Esophagus squamous epithelium (tissue), 5 donors: ENCODE data around the gene IKZF5. TPM values are rescaled to one million over a fixed set of nuclear protein-coding genes. Genes with fewer than 3 reads are reported as not detected.
A peak's percentile ranks its signal among the peaks of the same experiment; 100 is the strongest.

ENCODE experiments used
- DNase-seq: peaks from one replicate; lab custom pipeline; 2025; lab: John Stamatoyannopoulos, UW
- H3K27ac ChIP-seq, 4 donors: fragments of 200-600 bp; sonication (generic); one replicate each; pipeline ENCODE4 v1.5.1; 2016 to 2019; ENCODE audit warnings: mild to moderate bottlenecking in 1 of 4
- H3K27me3 ChIP-seq, 4 donors: fragments of 200-600 bp; sonication (generic); 1 replicate in 3 of 4; 2 replicates in 1 of 4; pipeline versions ENCODE4 v1.5.1 to v1.6.0; 2017 to 2021; ENCODE audit warnings: antibody characterized with exemption in 1 of 4
- H3K36me3 ChIP-seq, 3 donors: fragments of 200-600 bp; sonication (generic); one replicate each; pipeline ENCODE4 v1.5.1; 2016 to 2019
- H3K4me1 ChIP-seq, 3 donors: fragments of 200-600 bp; sonication (generic); one replicate each; pipeline ENCODE4 v1.5.1; 2017 to 2019
- H3K4me3 ChIP-seq, 4 donors: fragments of 200-600 bp; sonication (generic); 1 replicate in 3 of 4; 2 replicates in 1 of 4; pipeline ENCODE4 v1.5.1; 2016 to 2019; ENCODE audit warnings: mild to moderate bottlenecking in 2 of 4, moderate library complexity in 1 of 4
- H3K9me3 ChIP-seq, 3 donors: fragments of 200-600 bp; sonication (generic); one replicate each; pipeline ENCODE4 v1.5.1; 2016 to 2019
- CTCF ChIP-seq, 6 experiments: fragments of 450-650 bp in 4 of 6; fragments of 200-600 bp in 2 of 6; sonication (generic) in 2 of 6; IDR thresholded peaks; one replicate each; pipeline ENCODE4 v1.5.1; 2016 to 2019; ENCODE audit warnings: antibody characterized with exemption in 6 of 6, mild to moderate bottlenecking in 4 of 6, moderate library complexity in 4 of 6
- POLR2A ChIP-seq, 4 donors: fragments of 450-650 bp; IDR thresholded peaks; one replicate each; pipeline ENCODE4 v1.6.1; 2017; ENCODE audit warnings: antibody characterized with exemption in 4 of 4, mild to moderate bottlenecking in 4 of 4, moderate library complexity in 3 of 4
- WGBS, 2 donors: methylation state at CpG; one replicate each; pipeline ENCODE4 v1.1.5; 2018; 5-methylcytosine and 5-hydroxymethylcytosine counted together
- intact Hi-C: fragments of 100-400 bp; cut with DNase I; formaldehyde crosslinking; loops from one replicate; pipeline ENCODE4 v1.15.0; 2022
- total RNA-seq, 4 donors: library from RNA; depleted of rRNA; stranded (reverse); fragments of >200 nt; gene quantifications; one replicate each; pipeline ENCODE4 v1.1.0, GENCODE V29; 2016
- donor health status: DM: yes; HTN: yes; CAD: no.

Gene IKZF5
- total RNA-seq, 4 donors from 2014 or later: 2.9 to 12.0 (median 5.7) TPM

GRCh38 chr10:122986335-122986734 lies 22.3 kb downstream of the IKZF5 start:
- Histone ChIP-seq H3K36me3 (peaks cover 0 to under 1% (median 0%) of the 10 kb centered on the region in 3 donors), H3K4me1 (peaks cover 0 to 5% (median 0%) of the 10 kb centered on the region in 3 donors), H3K9me3 (no peaks in the 10 kb centered on the region), H3K27ac (no peak overlapping the region), H3K4me3 (no peak overlapping the region), H3K27me3 (no peaks in the 10 kb centered on the region)
- DNase-seq: no peak
- TF ChIP-seq CTCF (IDR thresholded peaks at IDR 0.05) (no peak), POLR2A (IDR thresholded peaks at IDR 0.05) (no peak)
- intact Hi-C loops: no loop called here
- WGBS, 2 donors: 70 to 77% methylated on average over 6 of the region's 6 CpGs

GRCh38 chr10:122984708-122985107 lies 23.9 kb downstream of the IKZF5 start:
- TF ChIP-seq POLR2A (IDR thresholded peaks at IDR 0.05): no peak
- TF ChIP-seq CTCF (IDR thresholded peaks at IDR 0.05): no peak
- Histone ChIP-seq H3K9me3 (no peaks in the 10 kb centered on the region), H3K27me3 (no peaks in the 10 kb centered on the region), H3K36me3 (no peaks in the 10 kb centered on the region), H3K4me1 (peaks cover 4 to 17% (median 6%) of the 10 kb centered on the region in 3 donors), H3K27ac (no peak overlapping the region), H3K4me3 (no peak overlapping the region)
- intact Hi-C loops: no loop called here
- no peak for DNase-seq
- 91 to 93% methylated on average over 2 of the region's 2 CpGs for WGBS, 2 donors

DNA sequence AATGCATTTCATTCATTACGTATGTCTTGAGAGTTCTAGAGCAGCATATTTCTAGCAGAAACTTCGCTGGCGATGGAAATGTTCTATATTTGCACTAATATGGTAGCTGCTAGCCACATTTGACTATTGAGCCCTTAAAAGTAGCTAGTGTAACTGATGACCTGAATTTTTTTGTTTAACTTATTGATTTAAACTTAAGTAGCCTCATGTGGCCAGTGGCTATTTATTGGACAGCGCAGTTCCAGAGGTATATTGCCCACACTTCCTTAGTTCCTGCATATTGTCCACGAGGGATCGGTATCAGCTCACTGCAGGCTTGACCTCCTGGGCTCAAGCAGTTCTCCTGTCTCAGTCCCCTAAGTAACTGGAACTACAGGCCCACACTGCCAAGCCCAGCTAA lies 24.7 kb downstream of the IKZF5 start:
- no peak for DNase-seq
- Histone ChIP-seq H3K4me3 (no peak overlapping the region), H3K27me3 (no peaks in the 10 kb centered on the region), H3K36me3 (no peaks in the 10 kb centered on the region), H3K4me1 (peaks cover 7 to 22% (median 8%) of the 10 kb centered on the region in 3 donors), H3K9me3 (no peaks in the 10 kb centered on the region), H3K27ac (no peak overlapping the region)
- WGBS, 2 donors: 96 to 98% methylated on average over 6 of the region's 6 CpGs
- no peak for TF ChIP-seq CTCF (IDR thresholded peaks at IDR 0.05)
- TF ChIP-seq POLR2A (IDR thresholded peaks at IDR 0.05): no peak
- intact Hi-C loops: no loop called here

GRCh38 chr10:122981066-122981464 lies 27.5 kb downstream of the IKZF5 start:
- peak overlapping the region in 2 of 4 donors; percentile 89 to 98 for H3K27ac ChIP-seq
- intact Hi-C loops: no loop called here
- H3K27me3 ChIP-seq: no peaks in the 10 kb centered on the region
- peak overlapping the region; percentile 58 to 85 (median 80) for H3K4me3 ChIP-seq
- TF ChIP-seq CTCF (IDR thresholded peaks at IDR 0.05) (peak in 4 of 6 experiments; percentile 30 to 43 (median 32)), POLR2A (IDR thresholded peaks at IDR 0.05) (no peak)
- H3K36me3 ChIP-seq: no peaks in the 10 kb centered on the region
- no peak for DNase-seq
- no peaks in the 10 kb centered on the region for H3K9me3 ChIP-seq
- H3K4me1 ChIP-seq: peaks cover 7 to 22% (median 8%) of the 10 kb centered on the region in 3 donors
- WGBS, 2 donors: 12 to 32% methylated on average over 4 of the region's 4 CpGs

DNA sequence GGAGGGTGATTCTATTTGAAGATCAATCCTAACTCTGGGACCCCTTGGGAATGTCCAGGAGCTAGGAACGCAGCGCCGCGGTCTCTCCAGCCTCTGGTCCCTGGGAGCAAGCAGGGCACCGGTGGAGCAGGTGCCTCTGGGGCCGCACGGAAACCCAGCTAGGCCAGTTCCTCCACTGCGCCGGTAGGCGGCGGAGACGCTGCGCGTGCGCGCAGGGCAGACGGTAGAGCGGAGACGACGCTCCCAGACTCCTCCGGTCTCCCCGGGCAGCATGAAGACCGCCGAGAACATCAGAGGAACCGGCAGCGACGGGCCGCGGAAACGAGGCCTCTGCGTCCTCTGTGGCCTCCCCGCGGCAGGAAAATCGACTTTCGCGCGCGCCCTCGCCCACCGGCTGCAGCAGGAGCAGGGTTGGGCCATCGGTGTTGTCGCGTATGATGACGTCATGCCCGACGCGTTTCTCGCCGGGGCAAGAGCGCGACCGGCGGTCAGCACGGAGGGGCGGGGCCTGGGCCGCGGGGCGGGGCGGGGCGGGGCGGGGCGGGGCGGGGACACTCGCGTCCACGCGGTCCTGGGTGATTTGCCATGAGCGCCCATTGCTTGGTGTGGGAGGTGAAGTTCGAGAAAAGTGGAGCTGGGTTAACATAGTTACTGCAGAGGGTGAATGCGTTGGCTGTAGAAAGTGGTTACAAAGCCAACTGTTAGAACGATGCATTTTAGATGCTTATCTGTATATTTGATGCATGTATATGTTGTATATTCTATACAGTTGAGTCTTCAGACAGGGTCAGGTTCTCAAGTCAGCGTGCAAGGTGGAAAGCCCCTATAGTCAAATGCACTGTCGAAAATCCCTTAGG lies 28.2 kb downstream of the IKZF5 start, which contains the start of gene PSTK:
Gene PSTK, plus strand, starts transcription at position 193 of the 857 bp plus-strand sequence. Its CDS starts 79 bp downstream, at position 272.
- H3K36me3 ChIP-seq: no peaks in the 10 kb centered on the region
- intact Hi-C loops: no loop called here

More for the DNA sequence above, 28.2 kb downstream of the IKZF5 start, which contains the start of gene PSTK:
- DNase-seq: peak; percentile 51
- TF ChIP-seq POLR2A (IDR thresholded peaks at IDR 0.05) (peak in 2 of 4 donors; percentile 48 to 53), CTCF (IDR thresholded peaks at IDR 0.05) (peak; percentile 93 to 99 (median 98))
- H3K4me1 ChIP-seq: peaks cover 7 to 22% (median 8%) of the 10 kb centered on the region in 3 donors
- peak within 1 kb of the TSS; percentile 58 to 85 (median 80) for H3K4me3 ChIP-seq
- H3K9me3 ChIP-seq: no peaks in the 10 kb centered on the region
- H3K27me3 ChIP-seq: no peaks in the 10 kb centered on the region
- 4 to 6% methylated on average over 6 to 9 of the region's 73 CpGs for WGBS, 2 donors
- H3K27ac ChIP-seq: peak within 1 kb of the TSS; percentile 89 to 98 (median 96)
